Cardiac fibroblast (primary cell): ENCODE data around the gene CHIA.

Experiments
- DNase-seq, 2 donors: peaks; one replicate each; pipeline versions ENCODE4 v3.0.0 to v3.0.0-alpha.2; 2010; ENCODE audit warnings: low read depth in 2 of 2
- H3K4me3 ChIP-seq, 2 donors: replicated peaks in 1 of 2; 1 replicate in 1 of 2; 2 replicates in 1 of 2; pipeline ENCODE4 v1.5.1; 2011; ENCODE audit warnings: low read depth in 2 of 2, low read length in 2 of 2, mild to moderate bottlenecking in 2 of 2, moderate library complexity in 1 of 2
- CTCF ChIP-seq: IDR thresholded peaks from one replicate; pipeline ENCODE4 v1.5.1; 2011; ENCODE audit warnings: low read depth, mild to moderate bottlenecking, low read length, inconsistent platforms

The CHIA gene

GRCh38 chr1:111290630-111291029 lies at the start of gene CHIA:
TSS of gene CHIA (plus strand) at chr1:111290851. CDS start at chr1:111310468, 19,617 bp downstream.
- peak; percentile 44 to 46 for DNase-seq
- TF ChIP-seq CTCF: no peak
- no peak within 1 kb of the TSS for H3K4me3 ChIP-seq

- no peak for TF ChIP-seq CTCF
- DNase-seq: no peak
- no peak overlapping the region for H3K4me3 ChIP-seq
Measured at GRCh38 chr1:111241797-111242196, 48.9 kb upstream of the CHIA start.

- no peak for TF ChIP-seq CTCF
- DNase-seq: peak in 1 of 2 donors; percentile 22
Measured at GRCh38 chr1:111242805-111243523, 47.7 kb upstream of the CHIA start.

GRCh38 chr1:111247125-111247838 lies 43.4 kb upstream of the CHIA start:
- no peak for DNase-seq
- no peak overlapping the region for H3K4me3 ChIP-seq
- no peak for TF ChIP-seq CTCF

More at GRCh38 chr1:111242805-111243523, 47.7 kb upstream of the CHIA start:
- no peak overlapping the region for H3K4me3 ChIP-seq

GRCh38 chr1:111249960-111250359 lies 40.7 kb upstream of the CHIA start:
- DNase-seq: no peak
- no peak overlapping the region for H3K4me3 ChIP-seq
- TF ChIP-seq CTCF: no peak

GRCh38 chr1:111251570-111251969 lies 39.1 kb upstream of the CHIA start:
- no peak for DNase-seq
- no peak overlapping the region for H3K4me3 ChIP-seq
- TF ChIP-seq CTCF: no peak
